K562 (cell line): Measurements from ENCODE around the gene C19orf85. TPM values are rescaled to one million over a fixed set of nuclear protein-coding genes. Genes with fewer than 3 reads are reported as not detected.
A peak's percentile ranks its signal among the peaks of the same experiment; 100 is the strongest.

Experiments
- ATAC-seq: fragments of 200-7000 bp; cut with Tn5 transposase; 3 replicates; pipeline ENCODE4 v1.9.1; 2020; ENCODE audit warnings: moderate library complexity
- Bru-seq: library from RNA; stranded (reverse); fragments of 400-500 nt; gene quantifications from one replicate; lab custom pipeline; 2021; lab: Mats Ljungman, UMichigan
- BruChase-seq, 2 experiments: library from RNA; stranded (reverse); fragments of 400-500 nt; gene quantifications; one replicate each; lab custom pipeline; 2021; lab: Mats Ljungman, UMichigan
- BruUV-seq: library from RNA; stranded (reverse); fragments of 400-500 nt; replicated peaks from 2 replicates; lab custom pipeline; 2021; lab: Mats Ljungman, UMichigan
- CTCF ChIA-PET: fragments of 300-600 bp; formaldehyde crosslinking; extraction: SDS; loops from one replicate; lab custom pipeline; 2021; ENCODE audit warnings: low intra/inter-chr PET ratio; lab: Yijun Ruan, JAX
- POLR2A ChIA-PET: fragments of 300-600, 350-650 bp; sonication (Branson Sonifier 250); formaldehyde crosslinking; extraction: SDS; loops from one replicate; lab custom pipeline; 2021; ENCODE audit warnings: antibody characterized with exemption, inconsistent platforms; lab: Yijun Ruan, JAX
- DNase-seq, 4 experiments: peaks; one replicate each; pipeline versions ENCODE4 v3.0.0 to v3.0.0-alpha.2; 2011 to 2018; ENCODE audit warnings: low spot score in 3 of 4, mixed read lengths in 3 of 4; ENCODE audit errors: extremely low read depth in 1 of 4
- FAIRE-seq: peaks from 2 replicates; lab custom pipeline; 2011; peaks lifted over from hg19 to GRCh38; lab: Jason Lieb, UNC
- H2AFZ ChIP-seq: 2 replicates; pipeline ENCODE4 v1.6.0; 2011; ENCODE audit warnings: low read depth, low read length, control low read depth, inconsistent platforms
- H3K27ac ChIP-seq: fragments of 200-600 bp; 3 replicates; pipeline ENCODE4 v1.8.0; 2011; ENCODE audit warnings: low read depth, mild to moderate bottlenecking, control low read depth, inconsistent platforms, low read length, moderate library complexity, mixed read lengths; ENCODE audit errors: extremely low read depth
- H3K27me3 ChIP-seq, 2 experiments: fragments of 300-600 bp in 1 of 2; 2 replicates in 1 of 2; 3 replicates in 1 of 2; pipeline versions ENCODE4 v1.6.0 to v1.8.0; 2011; ENCODE audit warnings: inconsistent platforms in 2 of 2, low read length in 2 of 2, mild to moderate bottlenecking in 1 of 2, mixed read lengths in 1 of 2, moderate library complexity in 1 of 2; ENCODE audit not compliant: control insufficient read depth in 2 of 2, insufficient read depth in 2 of 2
- H3K36me3 ChIP-seq: fragments of 300-600 bp; 3 replicates; pipeline ENCODE4 v1.8.0; 2011; ENCODE audit warnings: mild to moderate bottlenecking, low read length, inconsistent platforms; ENCODE audit not compliant: control insufficient read depth, insufficient read depth
- H3K4me1 ChIP-seq, 2 experiments: fragments of 200-600 bp in 1 of 2; replicated peaks in 1 of 2; 2 replicates in 1 of 2; 3 replicates in 1 of 2; pipeline versions ENCODE4 v1.5.1 to v1.8.0; 2011; ENCODE audit warnings: inconsistent platforms in 2 of 2, low read length in 2 of 2, mild to moderate bottlenecking in 1 of 2, mixed read lengths in 1 of 2, moderate library complexity in 1 of 2; ENCODE audit not compliant: control insufficient read depth in 2 of 2, insufficient read depth in 2 of 2
- H3K4me2 ChIP-seq: 2 replicates; pipeline ENCODE4 v1.6.1; 2011; ENCODE audit warnings: low read length, control low read depth, inconsistent platforms, mixed read lengths; ENCODE audit not compliant: insufficient read depth
- H3K4me3 ChIP-seq: fragments of 200-600 bp; sonication (generic), shearing (Covaris generic); 2 replicates; pipeline ENCODE4 v1.5.1; 2016; ENCODE audit warnings: control low read depth, inconsistent platforms
- H3K79me2 ChIP-seq: fragments of 200-600 bp; 3 replicates; pipeline ENCODE4 v1.8.0; 2011; ENCODE audit warnings: low read length, inconsistent platforms; ENCODE audit not compliant: control insufficient read depth, insufficient read depth
- H3K9ac ChIP-seq, 2 experiments: 2 replicates each; pipeline versions ENCODE4 v1.6.0 to v1.6.1; 2011; ENCODE audit warnings: low read depth in 2 of 2, low read length in 2 of 2, control low read depth in 1 of 2, inconsistent platforms in 1 of 2, mild to moderate bottlenecking in 1 of 2, mixed read lengths in 1 of 2; ENCODE audit not compliant: insufficient read depth in 1 of 2
- H3K9me1 ChIP-seq: one replicate; pipeline ENCODE4 v1.6.0; 2011; ENCODE audit warnings: inconsistent platforms, mild to moderate bottlenecking, low read length, moderate library complexity; ENCODE audit not compliant: control insufficient read depth, insufficient read depth
- H3K9me3 ChIP-seq: replicated peaks from 2 replicates; pipeline ENCODE4 v1.5.1; 2011; ENCODE audit warnings: low read depth, low read length, inconsistent platforms; ENCODE audit not compliant: control insufficient read depth, insufficient read depth
- H4K20me1 ChIP-seq: replicated peaks from 2 replicates; pipeline ENCODE4 v1.6.1; 2011; ENCODE audit warnings: low read length, inconsistent platforms, mixed read lengths; ENCODE audit not compliant: control insufficient read depth, insufficient read depth
- HMBOX1 ChIP-seq: sonication (generic); IDR thresholded peaks from 2 replicates; pipeline ENCODE4 v1.6.1; 2016
- KLF6 ChIP-seq: fragments of 250-450 bp; sonication (Bioruptor Pico); IDR thresholded peaks from 2 replicates; pipeline ENCODE4 v1.4.0; 2020; ENCODE audit warnings: mild to moderate bottlenecking, moderate library complexity, borderline replicate concordance
- RUNX1 ChIP-seq: sonication (generic); IDR thresholded peaks from 2 replicates; pipeline ENCODE4 v1.6.1; 2016; ENCODE audit warnings: antibody characterized with exemption, low read depth
- SIN3B ChIP-seq: fragments of 450-650 bp; IDR thresholded peaks from 2 replicates; pipeline ENCODE4 v1.6.1; 2017; ENCODE audit warnings: low read depth, mild to moderate bottlenecking, moderate library complexity
- SMAD4 ChIP-seq: fragments of 250-450 bp; sonication (Bioruptor Pico); conservative IDR thresholded peaks from 2 replicates; pipeline ENCODE4 v1.8.0; 2021; ENCODE audit warnings: inconsistent platforms, mild to moderate bottlenecking, moderate library complexity
- STAG1 ChIP-seq: sonication (generic); formaldehyde crosslinking; IDR thresholded peaks from 2 replicates; pipeline ENCODE4 v1.5.0; 2020; ENCODE audit warnings: missing genetic modification reagents, borderline replicate concordance
- ZNF212 ChIP-seq: fragments of 450-650 bp; formaldehyde crosslinking; IDR thresholded peaks from 2 replicates; pipeline ENCODE4 v1.4.0; 2020; ENCODE audit warnings: mild to moderate bottlenecking
- ZNF277 ChIP-seq: fragments of 250-450 bp; sonication (Bioruptor Pico); IDR thresholded peaks from 2 replicates; pipeline ENCODE4 v1.8.0; 2022; ENCODE audit warnings: inconsistent platforms, mild to moderate bottlenecking, moderate library complexity, borderline replicate concordance
- WGBS: fragments of 100-300 bp; shearing (Covaris generic); methylation state at CpG from one replicate; pipeline ENCODE4 v1.1.6; 2016; ENCODE audit warnings: low coverage, mixed read lengths; ENCODE audit not compliant: insufficient coverage; ENCODE audit errors: missing lambda C conversion rate; 5-methylcytosine and 5-hydroxymethylcytosine counted together
- in situ Hi-C: fragments of 300-500 bp; cut with MboI; formaldehyde crosslinking; loops from 4 replicates; pipeline ENCODE4 v1.15.0; 2018; ENCODE audit warnings: inconsistent platforms, mixed read lengths
- intact Hi-C: fragments of 100-400 bp; cut with micrococcal nuclease; formaldehyde crosslinking; loops from 2 replicates; pipeline ENCODE4 v1.14.2; 2022
- long read RNA-seq, 3 experiments: library from polyadenylated mRNA in 2 of 3; library from RNA in 1 of 3; unstranded in 2 of 3; stranded (forward) in 1 of 3; transcript quantifications; one replicate each; pipeline ENCODE4 v2.0.0, GENCODE V29; 2019 to 2022
- polyA minus RNA-seq, 3 experiments: library from RNA; depleted of rRNA, polyadenylated mRNA; stranded (reverse); fragments of >200 nt; gene quantifications; 2 replicates each; pipeline ENCODE4 v1.2.3, GENCODE V29; 2011
- polyA plus RNA-seq, 8 experiments: library from polyadenylated mRNA; depleted of rRNA in 4 of 8; stranded (reverse) in 5 of 8; unstranded in 3 of 8; fragments of >200 nt; fragmentation: Nextera tagmentation in 2 of 8; fragmentation: Illumina TruSeq in 1 of 8; extraction: Ambion mirVana in 2 of 8; extraction: Trizol in 1 of 8; gene quantifications; 2 replicates each; pipeline versions ENCODE4 v1.2.1 to v1.2.3, GENCODE V29; 2011 to 2014; ENCODE audit warnings: inconsistent platforms in 1 of 8, missing spikeins in 1 of 8
- total RNA-seq, 7 experiments: library from RNA; depleted of rRNA in 6 of 7; stranded (reverse); fragments of >200 nt in 6 of 7; fragmentation: Illumina TruSeq in 2 of 7; extraction: Trizol in 2 of 7; gene quantifications; 2 replicates each; pipeline versions ENCODE4 v1.2.1 to v1.2.3, GENCODE V29; 2011 to 2021; ENCODE audit warnings: low replicate concordance in 1 of 7

C19orf85 gene
- not detected in 2 replicates for total RNA-seq (2011; cell fraction: chromatin; rRNA removed; ENCODE audit: low replicate concordance)
- total RNA-seq (2011; cell fraction: nucleolus; rRNA removed): not detected in 2 replicates
- total RNA-seq (2011; cell fraction: nucleoplasm; rRNA removed): not detected in 2 replicates
- total RNA-seq (2014; rRNA removed): not detected in 2 replicates
- not detected in 2 replicates for total RNA-seq (2014; rRNA removed; fragmentation: Illumina TruSeq; extraction: Trizol)
- total RNA-seq (2015; rRNA removed; fragmentation: Illumina TruSeq; extraction: Trizol): not detected in 2 replicates
- not detected in 2 replicates for total RNA-seq (2021)
- not detected in 2 replicates for polyA plus RNA-seq (2011; rRNA removed)
- polyA plus RNA-seq (2011; cell fraction: cytosol; rRNA removed): not detected in 2 replicates
- not detected in 2 replicates for polyA plus RNA-seq (2011; cell fraction: nucleus; rRNA removed)
- not detected in 2 replicates for polyA plus RNA-seq (2012)
- not detected in 2 replicates for polyA plus RNA-seq (2014; fragmentation: Illumina TruSeq; extraction: Trizol)
- polyA plus RNA-seq (2014; fragmentation: Nextera tagmentation; extraction: Ambion mirVana): not detected
- polyA plus RNA-seq (2014; rRNA removed): not detected in 2 replicates
- not detected in 2 replicates for polyA minus RNA-seq (2011; rRNA and poly(A)+ RNA removed)
- polyA minus RNA-seq (2011; cell fraction: cytosol; rRNA and poly(A)+ RNA removed): not detected in 2 replicates
- not detected in 2 replicates for polyA minus RNA-seq (2011; cell fraction: nucleus; rRNA and poly(A)+ RNA removed)
- not detected for Bru-seq, nascent RNA
- not detected for BruChase-seq, experiment 1, labeled RNA remaining after a 2-hour chase
- not detected for BruChase-seq, experiment 2, labeled RNA remaining after a 6-hour chase
- long read RNA-seq, experiment 1: 0 reads
- long read RNA-seq, experiment 2: 0 reads
- long read RNA-seq, experiment 3: 0 reads

GRCh38 chr19:55464662-55465054 is at the start of gene C19orf85:
Gene C19orf85, minus strand, starts transcription at chr19:55464751. Its CDS starts 197 bp downstream, at chr19:55464554.
- 79% methylated on average over 9 of the region's 14 CpGs for WGBS
- CTCF ChIA-PET: no interaction called here
- POLR2A ChIA-PET: no interaction called here
- no peak within 1 kb of the TSS for H3K4me2 ChIP-seq
- in situ Hi-C loops: no loop called here
- H3K4me1 ChIP-seq: peaks cover 37 to 77% of the 10 kb centered on the region in 2 experiments; a peak in 4 of 5 replicates
- H3K36me3 ChIP-seq: peaks cover 4% of the 10 kb centered on the region; the same call in 2 of the 3 replicates
- H3K79me2 ChIP-seq: peaks cover 21% of the 10 kb centered on the region
- H3K4me3 ChIP-seq: no peak within 1 kb of the TSS
- no peaks in the 10 kb centered on the region for H3K9me3 ChIP-seq
- intact Hi-C loops: no loop called here
- no TSS peak for BruUV-seq
- no peak for FAIRE-seq
- no peak for DNase-seq
- H3K9ac ChIP-seq: peak within 1 kb of the TSS in 1 of 2 experiments; percentile 53; a peak in 2 of 4 replicates
- H2AFZ ChIP-seq: no peak within 1 kb of the TSS
- H3K27me3 ChIP-seq: no peaks in the 10 kb centered on the region
- H3K9me1 ChIP-seq: no peaks in the 10 kb centered on the region
- no peaks in the 10 kb centered on the region for H4K20me1 ChIP-seq
- ATAC-seq: no peak
- TF ChIP-seq SIN3B: no peak
- TF ChIP-seq STAG1 (CRISPR knock-in tag): no peak
- no peak for TF ChIP-seq SMAD4 (CRISPR knock-in tag)
- TF ChIP-seq ZNF277: no peak
- TF ChIP-seq KLF6 (CRISPR knock-in tag): no peak
- no peak for TF ChIP-seq HMBOX1
- no peak for TF ChIP-seq RUNX1
- TF ChIP-seq ZNF212 (CRISPR knock-in tag): no peak
- no peak within 1 kb of the TSS for H3K27ac ChIP-seq
